Gastrocnemius medialis (tissue), 4 donors: ENCODE data around the gene GABRG3. TPM values are rescaled to one million over a fixed set of nuclear protein-coding genes. Genes with fewer than 3 reads are reported as not detected.

Experiments used
- ATAC-seq, 2 donors: fragments of 150-250 bp; one replicate each; pipeline ENCODE4 v1.9.1; 2016
- DNase-seq, 2 donors: peaks; one replicate each; pipeline ENCODE4 v3.0.0-alpha.2; 2019
- H3K27ac ChIP-seq, 4 donors: fragments of 200-600 bp; sonication (generic); 1 replicate in 1 of 4; 2 replicates in 3 of 4; pipeline ENCODE4 v1.5.1; 2016 to 2018; ENCODE audit warnings: mild to moderate bottlenecking in 2 of 4, moderate library complexity in 1 of 4
- H3K27me3 ChIP-seq, 3 donors: fragments of 200-600 bp; sonication (generic) in 2 of 3; 1 replicate in 1 of 3; 2 replicates in 2 of 3; pipeline versions ENCODE4 v1.5.1 to v1.6.0; 2016 to 2019; ENCODE audit warnings: mild to moderate bottlenecking in 1 of 3, moderate library complexity in 1 of 3
- H3K36me3 ChIP-seq, 2 donors: fragments of 200-600 bp; sonication (generic) in 1 of 2; one replicate each; pipeline ENCODE4 v1.5.1; 2017 to 2018
- H3K4me1 ChIP-seq, 2 donors: fragments of 200-600 bp; sonication (generic) in 1 of 2; one replicate each; pipeline ENCODE4 v1.5.1; 2016 to 2017; ENCODE audit warnings: mild to moderate bottlenecking in 2 of 2
- H3K4me3 ChIP-seq, 4 donors: fragments of 200-600 bp; sonication (generic) in 3 of 4; 1 replicate in 1 of 4; 2 replicates in 3 of 4; pipeline ENCODE4 v1.5.1; 2016 to 2019; ENCODE audit warnings: mild to moderate bottlenecking in 2 of 4
- H3K9me3 ChIP-seq, 3 donors: fragments of 200-600 bp; sonication (generic) in 2 of 3; 1 replicate in 1 of 3; 2 replicates in 2 of 3; pipeline ENCODE4 v1.5.1; 2016 to 2019
- CTCF ChIP-seq, 5 experiments: fragments of 450-650 bp in 3 of 5; fragments of 200-600 bp in 2 of 5; sonication (generic) in 2 of 5; IDR thresholded peaks in 4 of 5; conservative IDR thresholded peaks in 1 of 5; 1 replicate in 4 of 5; 2 replicates in 1 of 5; pipeline ENCODE4 v1.5.1; 2016 to 2019; ENCODE audit warnings: antibody characterized with exemption in 5 of 5, mild to moderate bottlenecking in 3 of 5, moderate library complexity in 3 of 5
- POLR2A ChIP-seq, 2 donors: fragments of 450-650 bp; IDR thresholded peaks; one replicate each; pipeline ENCODE4 v1.6.1; 2017; ENCODE audit warnings: antibody characterized with exemption in 2 of 2, mild to moderate bottlenecking in 2 of 2, moderate library complexity in 2 of 2
- in situ Hi-C, 4 donors: fragments of 200-750 bp; cut with MboI; loops; one replicate each; pipeline versions ENCODE4 v1.15.0 to v1.8.0; 2017; ENCODE audit warnings: low sequenced_read_pairs in 4 of 4
- intact Hi-C: fragments of 100-400 bp; cut with DNase I; formaldehyde crosslinking; loops from one replicate; pipeline ENCODE4 v1.15.1; 2023; ENCODE audit warnings: low total_unique reads
- total RNA-seq, 4 donors: library from RNA; depleted of rRNA; stranded (reverse); fragments of >200 nt; gene quantifications; one replicate each; pipeline versions ENCODE4 v1.1.0 to v1.2.3, GENCODE V29; 2016

The GABRG3 gene
- total RNA-seq, 4 donors from 2014 or later, result not detected

GRCh38 chr15:27396521-27396920 lies 425.5 kb downstream of the GABRG3 start:
- no peak for ATAC-seq
- H3K27me3 ChIP-seq, result no peaks in the 10 kb centered on the region
- no peak for TF ChIP-seq CTCF (IDR thresholded peaks at IDR 0.05 in 4 of 5, conservative IDR thresholded peaks at IDR 0.05 in 1 of 5)
- TF ChIP-seq POLR2A (IDR thresholded peaks at IDR 0.05), result no peak
- no peaks in the 10 kb centered on the region for H3K36me3 ChIP-seq
- no peaks in the 10 kb centered on the region for H3K4me1 ChIP-seq
- H3K4me3 ChIP-seq, result no peak overlapping the region
- intact Hi-C loops, result no loop called here
- in situ Hi-C loops, result no loop called here
- no peak for DNase-seq
- no peak overlapping the region for H3K27ac ChIP-seq
- no peaks in the 10 kb centered on the region for H3K9me3 ChIP-seq

- no peak for ATAC-seq
- Histone ChIP-seq H3K36me3 (no peaks in the 10 kb centered on the region), H3K9me3 (no peaks in the 10 kb centered on the region), H3K27ac (no peak overlapping the region), H3K4me3 (no peak overlapping the region), H3K27me3 (no peaks in the 10 kb centered on the region), H3K4me1 (no peaks in the 10 kb centered on the region)
- in situ Hi-C loops (no loop called here), intact Hi-C loops (no loop called here)
- no peak for DNase-seq
- TF ChIP-seq CTCF (IDR thresholded peaks at IDR 0.05 in 4 of 5, conservative IDR thresholded peaks at IDR 0.05 in 1 of 5) (no peak), POLR2A (IDR thresholded peaks at IDR 0.05) (no peak)
Measured at GRCh38 chr15:27396996-27397395, 426.0 kb downstream of the GABRG3 start.

- Histone ChIP-seq H3K9me3 (no peaks in the 10 kb centered on the region), H3K4me1 (no peaks in the 10 kb centered on the region), H3K27me3 (no peaks in the 10 kb centered on the region), H3K4me3 (no peak overlapping the region), H3K27ac (no peak overlapping the region), H3K36me3 (no peaks in the 10 kb centered on the region)
- no peak for TF ChIP-seq POLR2A (IDR thresholded peaks at IDR 0.05)
- TF ChIP-seq CTCF (IDR thresholded peaks at IDR 0.05 in 4 of 5, conservative IDR thresholded peaks at IDR 0.05 in 1 of 5), result no peak
- intact Hi-C loops (no loop called here), in situ Hi-C loops (no loop called here)
- DNase-seq (no peak), ATAC-seq (no peak)
Measured at GRCh38 chr15:27398631-27399161, 427.7 kb downstream of the GABRG3 start.

GRCh38 chr15:27399241-27399640 lies 428.3 kb downstream of the GABRG3 start:
- Histone ChIP-seq H3K27ac (no peak overlapping the region), H3K4me3 (no peak overlapping the region), H3K4me1 (no peaks in the 10 kb centered on the region), H3K36me3 (no peaks in the 10 kb centered on the region), H3K9me3 (no peaks in the 10 kb centered on the region), H3K27me3 (no peaks in the 10 kb centered on the region)
- ATAC-seq, result no peak
- in situ Hi-C loops (no loop called here), intact Hi-C loops (no loop called here)
- TF ChIP-seq POLR2A (IDR thresholded peaks at IDR 0.05) (no peak), CTCF (IDR thresholded peaks at IDR 0.05 in 4 of 5, conservative IDR thresholded peaks at IDR 0.05 in 1 of 5) (no peak)
- no peak for DNase-seq

- no peak for TF ChIP-seq POLR2A (IDR thresholded peaks at IDR 0.05)
- no peak for TF ChIP-seq CTCF (IDR thresholded peaks at IDR 0.05 in 4 of 5, conservative IDR thresholded peaks at IDR 0.05 in 1 of 5)
- in situ Hi-C loops, result no loop called here
- Histone ChIP-seq H3K4me1 (no peaks in the 10 kb centered on the region), H3K27ac (no peak overlapping the region), H3K36me3 (no peaks in the 10 kb centered on the region), H3K9me3 (no peaks in the 10 kb centered on the region), H3K4me3 (no peak overlapping the region), H3K27me3 (no peaks in the 10 kb centered on the region)
- intact Hi-C loops, result no loop called here
- DNase-seq (no peak), ATAC-seq (no peak)
Measured at GRCh38 chr15:27401471-27401870, 430.5 kb downstream of the GABRG3 start.
